ENCODE measurements around the gene KATNB1. TPM values are rescaled to one million over a fixed set of nuclear protein-coding genes. Genes with fewer than 3 reads are reported as not detected.

Gene KATNB1
- total RNA-seq, 2 experiments from 2014 or later: 23.1 to 31.7 TPM

GRCh38 chr16:57694725-57695679, 40.6 kb upstream of the KATNB1 start, which contains the start of gene DRC7:
Gene DRC7, plus strand, starts transcription at chr16:57694806. Its CDS starts 3,144 bp downstream, at chr16:57697950.
- no peaks in the 10 kb centered on the region for H3K36me3 Mint-ChIP-seq (ENCODE audit: low read depth)
- ChIA-PET POLR2A (no interaction called here), CTCF (no interaction called here)
- DNase-seq: peak; percentile 32
- H3K9me3 Mint-ChIP-seq: no peaks in the 10 kb centered on the region
- H3K4me1 Mint-ChIP-seq: peaks cover 15% of the 10 kb centered on the region
- peaks cover 15% of the 10 kb centered on the region for H3K27me3 Mint-ChIP-seq
- no peak within 1 kb of the TSS for H3K4me3 Mint-ChIP-seq
- no peak within 1 kb of the TSS for H3K27ac Mint-ChIP-seq

DNA sequence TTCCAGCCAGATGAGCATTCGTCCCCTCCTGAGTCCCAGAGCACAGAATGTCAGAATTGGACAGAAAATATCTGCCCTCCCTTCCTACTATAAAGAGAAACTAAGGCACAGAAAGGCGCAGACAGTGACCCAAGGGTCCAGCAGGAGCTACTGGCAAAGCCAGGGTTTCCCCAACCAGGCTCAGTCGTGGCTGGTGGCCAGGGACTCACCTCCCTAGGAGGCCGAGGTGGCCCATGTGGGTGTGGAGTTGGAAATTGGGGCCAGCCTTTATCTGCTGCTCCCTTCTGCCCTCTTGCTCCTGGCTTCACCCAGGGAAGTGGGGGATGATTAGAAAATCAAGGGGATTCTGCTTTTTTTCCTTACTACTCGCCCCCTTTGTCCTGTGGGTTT, 39.9 kb upstream of the KATNB1 start:
- no peaks in the 10 kb centered on the region for H3K36me3 Mint-ChIP-seq (ENCODE audit: low read depth)
- POLR2A ChIA-PET: no interaction called here
- H3K4me3 Mint-ChIP-seq: no peak overlapping the region
- H3K27ac Mint-ChIP-seq: no peak overlapping the region
- CTCF ChIA-PET: interaction anchor here (0.8 kb wide), 1 partner anchor 12 kb away, joined by 3 read pairs; no protein-coding TSS in a partner anchor
- peaks cover 8% of the 10 kb centered on the region for H3K4me1 Mint-ChIP-seq
- peaks cover 15% of the 10 kb centered on the region for H3K27me3 Mint-ChIP-seq
- no peak for DNase-seq
- no peaks in the 10 kb centered on the region for H3K9me3 Mint-ChIP-seq

- DNase-seq: no peak
- CTCF ChIA-PET: interaction anchor here (0.8 kb wide), 1 partner anchor 13 kb away, joined by 3 read pairs; no protein-coding TSS in a partner anchor
- POLR2A ChIA-PET: no interaction called here
- H3K4me3 Mint-ChIP-seq: no peak overlapping the region
- H3K36me3 Mint-ChIP-seq (ENCODE audit: low read depth): no peaks in the 10 kb centered on the region
- H3K27ac Mint-ChIP-seq: no peak overlapping the region
- H3K4me1 Mint-ChIP-seq: peaks cover 5% of the 10 kb centered on the region
- H3K9me3 Mint-ChIP-seq: no peaks in the 10 kb centered on the region
- peaks cover 15% of the 10 kb centered on the region for H3K27me3 Mint-ChIP-seq
Observed at GRCh38 chr16:57696240-57696639, 39.3 kb upstream of the KATNB1 start.

GRCh38 chr16:57697896-57698537, 37.6 kb upstream of the KATNB1 start:
- H3K27me3 Mint-ChIP-seq: peaks cover 8% of the 10 kb centered on the region
- no peak overlapping the region for H3K4me3 Mint-ChIP-seq
- H3K27ac Mint-ChIP-seq: no peak overlapping the region
- no peak for DNase-seq
- no peaks in the 10 kb centered on the region for H3K36me3 Mint-ChIP-seq (ENCODE audit: low read depth)
- H3K4me1 Mint-ChIP-seq: peaks cover 5% of the 10 kb centered on the region
- ChIA-PET CTCF (interaction anchor here (0.6 kb wide), 1 partner anchor 162 kb away, joined by 3 read pairs; the partner anchor contains the start of gene CCDC102A), POLR2A (no interaction called here)
- H3K9me3 Mint-ChIP-seq: no peaks in the 10 kb centered on the region

GRCh38 chr16:57698812-57699405, 36.7 kb upstream of the KATNB1 start:
- DNase-seq: no peak
- POLR2A ChIA-PET: no interaction called here
- CTCF ChIA-PET: interaction anchor here (1.1 kb wide), 2 partner anchors 10 to 59 kb away, joined by 3 read pairs; no protein-coding TSS in a partner anchor
- Mint-ChIP-seq H3K36me3 (ENCODE audit: low read depth) (no peaks in the 10 kb centered on the region), H3K9me3 (no peaks in the 10 kb centered on the region), H3K4me1 (peaks cover 5% of the 10 kb centered on the region), H3K4me3 (no peak overlapping the region), H3K27me3 (peaks cover under 1% of the 10 kb centered on the region), H3K27ac (no peak overlapping the region)

DNA sequence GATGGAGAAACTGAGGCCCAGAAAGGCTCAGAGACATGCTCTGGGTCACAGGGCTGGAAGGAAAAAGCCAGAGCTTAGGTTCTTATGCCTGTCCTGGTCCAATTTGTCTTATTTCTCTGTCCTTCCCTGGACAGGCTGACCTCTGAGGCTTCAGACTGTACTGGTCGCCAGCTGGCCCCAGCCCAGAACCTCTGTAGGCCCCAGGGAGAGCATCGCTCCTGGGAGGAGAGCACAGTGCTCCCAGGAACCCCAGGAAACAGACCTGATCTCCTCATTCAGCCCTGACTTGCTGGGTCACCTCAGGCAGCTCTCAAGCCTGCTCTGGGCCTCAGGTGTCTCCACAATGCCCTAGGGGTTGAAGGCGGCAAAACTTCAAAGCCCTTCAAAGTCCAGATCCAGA, 36.1 kb upstream of the KATNB1 start:
- H3K9me3 Mint-ChIP-seq: no peaks in the 10 kb centered on the region
- H3K27me3 Mint-ChIP-seq: no peaks in the 10 kb centered on the region
- CTCF ChIA-PET: interaction anchor here (1.1 kb wide), 2 partner anchors 11 to 58 kb away, joined by 3 read pairs; no protein-coding TSS in a partner anchor
- H3K36me3 Mint-ChIP-seq (ENCODE audit: low read depth): no peaks in the 10 kb centered on the region
- peaks cover 5% of the 10 kb centered on the region for H3K4me1 Mint-ChIP-seq
- H3K27ac Mint-ChIP-seq: no peak overlapping the region
- POLR2A ChIA-PET: no interaction called here
- H3K4me3 Mint-ChIP-seq: no peak overlapping the region
- DNase-seq: no peak

DNA sequence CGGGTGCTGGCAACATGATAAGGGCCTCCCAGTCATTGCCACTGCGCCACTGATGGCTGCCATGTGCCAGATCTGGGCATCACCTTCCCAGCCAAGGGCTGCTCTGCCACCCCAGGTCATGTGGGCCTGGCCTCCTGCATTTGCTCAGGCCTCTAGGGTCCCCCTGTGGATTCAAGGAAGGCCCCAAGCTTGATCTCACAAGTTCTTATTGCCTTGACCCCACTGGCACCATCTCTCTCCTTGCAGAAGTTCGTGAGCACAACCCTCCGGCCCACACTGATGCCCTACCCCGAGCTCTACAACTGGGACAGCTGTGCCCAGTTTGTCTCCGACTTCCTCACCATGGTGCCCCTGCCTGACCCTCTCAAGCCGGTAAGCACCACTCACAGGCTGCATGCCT, 35.7 kb upstream of the KATNB1 start:
- Mint-ChIP-seq H3K4me1 (peaks cover 2% of the 10 kb centered on the region), H3K27ac (no peak overlapping the region), H3K36me3 (ENCODE audit: low read depth) (no peaks in the 10 kb centered on the region), H3K27me3 (no peaks in the 10 kb centered on the region), H3K4me3 (no peak overlapping the region), H3K9me3 (no peaks in the 10 kb centered on the region)
- ChIA-PET POLR2A (no interaction called here), CTCF (interaction anchor here (1.1 kb wide), 1 partner anchor 58 kb away, joined by 3 read pairs; no protein-coding TSS in a partner anchor)
- DNase-seq: no peak

DNA sequence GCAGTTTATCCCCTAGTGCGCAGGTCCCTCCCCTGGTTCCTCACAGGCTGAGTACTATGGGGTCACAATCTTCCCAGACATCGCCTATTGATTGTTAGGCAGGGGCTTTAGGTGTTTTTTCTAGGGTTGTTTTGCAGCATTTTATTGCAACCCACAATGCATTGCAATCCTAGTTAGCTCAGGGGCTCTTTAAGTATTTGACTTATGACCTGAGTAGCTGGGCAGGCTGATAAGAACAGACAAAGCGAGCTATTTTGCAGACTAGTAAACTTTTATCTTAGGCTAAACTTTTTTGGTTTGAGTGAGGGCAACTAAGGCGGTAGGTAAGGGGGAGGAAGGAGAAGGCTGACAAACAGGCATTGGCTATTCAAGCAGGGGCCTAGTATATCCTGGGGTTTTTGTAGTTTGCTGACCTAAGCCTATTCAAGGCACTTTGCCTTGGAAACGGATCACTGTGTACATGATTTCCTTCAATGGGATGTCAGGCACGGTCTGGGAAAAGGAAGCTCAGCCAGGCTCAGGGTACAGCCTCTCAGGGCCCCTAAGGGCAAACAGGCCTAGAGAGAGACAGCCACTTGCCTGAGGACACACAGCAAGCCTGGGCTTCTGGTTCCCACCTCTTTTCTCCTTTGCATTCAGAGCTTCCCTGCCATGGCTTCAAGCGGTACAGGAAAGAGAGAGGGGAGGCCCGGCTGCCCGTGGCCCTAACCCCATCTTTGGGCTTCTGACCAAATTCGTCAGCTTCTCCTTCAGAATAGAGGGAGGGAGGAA, 34.6 kb upstream of the KATNB1 start:
- Mint-ChIP-seq H3K9me3 (no peaks in the 10 kb centered on the region), H3K27me3 (no peaks in the 10 kb centered on the region), H3K27ac (no peak overlapping the region), H3K36me3 (ENCODE audit: low read depth) (no peaks in the 10 kb centered on the region), H3K4me3 (no peak overlapping the region), H3K4me1 (no peaks in the 10 kb centered on the region)
- no peak for DNase-seq
- ChIA-PET CTCF (interaction anchor here (0.8 to 1.4 kb wide), 2 partner anchors 9 to 71 kb away, joined by 3 to 4 read pairs; no protein-coding TSS in a partner anchor), POLR2A (no interaction called here)

- H3K4me3 Mint-ChIP-seq: no peak overlapping the region
- no peaks in the 10 kb centered on the region for H3K36me3 Mint-ChIP-seq (ENCODE audit: low read depth)
- CTCF ChIA-PET: interaction anchor here (0.8 to 1.4 kb wide), 2 partner anchors 10 to 72 kb away, joined by 3 to 4 read pairs; no protein-coding TSS in a partner anchor
- H3K27me3 Mint-ChIP-seq: no peaks in the 10 kb centered on the region
- POLR2A ChIA-PET: no interaction called here
- H3K4me1 Mint-ChIP-seq: no peaks in the 10 kb centered on the region
- H3K27ac Mint-ChIP-seq: no peak overlapping the region
- no peaks in the 10 kb centered on the region for H3K9me3 Mint-ChIP-seq
- DNase-seq: no peak
Observed at GRCh38 chr16:57701759-57702371, 33.7 kb upstream of the KATNB1 start.

GRCh38 chr16:57703416-57704010, 32.1 kb upstream of the KATNB1 start:
- Mint-ChIP-seq H3K4me1 (no peaks in the 10 kb centered on the region), H3K27me3 (peaks cover 4% of the 10 kb centered on the region), H3K36me3 (ENCODE audit: low read depth) (no peaks in the 10 kb centered on the region), H3K4me3 (no peak overlapping the region), H3K27ac (no peak overlapping the region), H3K9me3 (no peaks in the 10 kb centered on the region)
- CTCF ChIA-PET: no interaction called here
- DNase-seq: no peak
- POLR2A ChIA-PET: no interaction called here

GRCh38 chr16:57704011-57704904, 31.3 kb upstream of the KATNB1 start:
- DNase-seq: no peak
- no peaks in the 10 kb centered on the region for H3K36me3 Mint-ChIP-seq (ENCODE audit: low read depth)
- ChIA-PET CTCF (no interaction called here), POLR2A (no interaction called here)
- H3K9me3 Mint-ChIP-seq: no peaks in the 10 kb centered on the region
- peaks cover 4% of the 10 kb centered on the region for H3K27me3 Mint-ChIP-seq
- no peak overlapping the region for H3K4me3 Mint-ChIP-seq
- no peaks in the 10 kb centered on the region for H3K4me1 Mint-ChIP-seq
- no peak overlapping the region for H3K27ac Mint-ChIP-seq

All from activated CD4-positive, alpha-beta T cell treated with anti-CD3 and anti-CD28 coated beads, Interleukin-2, amount 10 ng/mL, durations not matched to agents 7 days and 5 days (primary cell).